HepG2 (cell line): Measurements from ENCODE around the gene ETV2. TPM values are rescaled to one million over a fixed set of nuclear protein-coding genes. Genes with fewer than 3 reads are reported as not detected.
A peak's percentile ranks its signal among the peaks of the same experiment; 100 is the strongest.

Experiments
- ATAD3A ChIP-seq: sonication (generic); formaldehyde crosslinking; IDR thresholded peaks from 2 replicates; pipeline ENCODE4 v1.4.0; 2020; ENCODE audit warnings: missing genetic modification reagents
- BRD4 ChIP-seq: sonication (generic); formaldehyde crosslinking; IDR thresholded peaks from 2 replicates; pipeline ENCODE4 v1.4.0; 2020; ENCODE audit warnings: missing genetic modification reagents
- DR1 ChIP-seq: sonication (generic); formaldehyde crosslinking; IDR thresholded peaks from 2 replicates; pipeline ENCODE4 v1.8.0; 2021; ENCODE audit warnings: mild to moderate bottlenecking, missing genetic modification reagents, inconsistent platforms
- HMG20B ChIP-seq: conservative IDR thresholded peaks from 2 replicates; pipeline ENCODE4 v1.6.1; 2016; ENCODE audit warnings: missing genetic modification reagents, missing compliant biosample characterization
- NAIF1 ChIP-seq: sonication (generic); formaldehyde crosslinking; IDR thresholded peaks from 2 replicates; pipeline ENCODE4 v1.5.0; 2020; ENCODE audit warnings: mild to moderate bottlenecking, missing genetic modification reagents, borderline replicate concordance
- SIX4 ChIP-seq: sonication (generic); formaldehyde crosslinking; IDR thresholded peaks from 2 replicates; pipeline ENCODE4 v1.4.0; 2020; ENCODE audit warnings: missing genetic modification reagents
- ZNF124 ChIP-seq: sonication (generic); formaldehyde crosslinking; IDR thresholded peaks from 2 replicates; pipeline ENCODE4 v1.4.0; 2020; ENCODE audit warnings: missing genetic modification reagents
- ZNF333 ChIP-seq: sonication (generic); formaldehyde crosslinking; IDR thresholded peaks from 2 replicates; pipeline ENCODE4 v1.4.0; 2020; ENCODE audit warnings: mild to moderate bottlenecking, missing genetic modification reagents, borderline replicate concordance
- ZNF879 ChIP-seq: sonication (generic); formaldehyde crosslinking; IDR thresholded peaks from 2 replicates; pipeline ENCODE4 v1.8.1; 2023; ENCODE audit warnings: missing genetic modification reagents
- polyA plus RNA-seq, 8 experiments: library from polyadenylated mRNA; depleted of rRNA in 3 of 8; stranded (reverse) in 7 of 8; unstranded in 1 of 8; fragments of >200 nt; fragmentation: Illumina TruSeq in 4 of 8; extraction: Trizol in 4 of 8; gene quantifications; 2 replicates each; pipeline versions ENCODE4 v1.2.1 to v1.2.3, GENCODE V29; 2011 to 2016; ENCODE audit warnings: low read depth in 4 of 8, missing spikeins in 1 of 8, mixed read lengths in 1 of 8; ENCODE audit not compliant: insufficient read depth in 1 of 8
- total RNA-seq, 5 experiments: library from RNA; depleted of rRNA; stranded (reverse); fragments of >200 nt; fragmentation: Illumina TruSeq; extraction: Trizol; gene quantifications; 2 replicates each; pipeline ENCODE4 v1.2.3, GENCODE V29; 2016; ENCODE audit warnings: low read depth in 1 of 5
- TF ChIP-seq, protein P1 (sequence below): sonication (generic); formaldehyde crosslinking; IDR thresholded peaks from 2 replicates; pipeline ENCODE4 v1.8.0; 2023; ENCODE audit warnings: mild to moderate bottlenecking, missing genetic modification reagents
- TF ChIP-seq, protein P2 (sequence below): IDR thresholded peaks from 2 replicates; pipeline ENCODE4 v1.6.1; 2016
- TF ChIP-seq, protein P3 (sequence below): sonication (generic); formaldehyde crosslinking; IDR thresholded peaks from 2 replicates; pipeline ENCODE4 v1.8.0; 2022; ENCODE audit warnings: mild to moderate bottlenecking, missing genetic modification reagents; ENCODE audit not compliant: insufficient replicate concordance
- TF ChIP-seq, protein P4 (sequence below): IDR thresholded peaks from 2 replicates; pipeline ENCODE4 v1.6.1; 2016; ENCODE audit warnings: low read depth
- TF ChIP-seq, protein P5 (sequence below), 2 experiments: fragments of 450-650 bp in 1 of 2; sonication (generic) in 1 of 2; formaldehyde crosslinking in 1 of 2; IDR thresholded peaks; 2 replicates each; pipeline versions ENCODE4 v1.6.1 to v1.8.0; 2016 to 2022; ENCODE audit warnings: antibody characterized with exemption in 1 of 2, mild to moderate bottlenecking in 1 of 2, missing genetic modification reagents in 1 of 2

ETV2 gene
- total and polyA plus RNA-seq, 2 of the 13 experiments (the other 11 are each of a cell fraction or from before 2014, with no cell fraction given): 0.07 to 0.20 TPM

DNA sequence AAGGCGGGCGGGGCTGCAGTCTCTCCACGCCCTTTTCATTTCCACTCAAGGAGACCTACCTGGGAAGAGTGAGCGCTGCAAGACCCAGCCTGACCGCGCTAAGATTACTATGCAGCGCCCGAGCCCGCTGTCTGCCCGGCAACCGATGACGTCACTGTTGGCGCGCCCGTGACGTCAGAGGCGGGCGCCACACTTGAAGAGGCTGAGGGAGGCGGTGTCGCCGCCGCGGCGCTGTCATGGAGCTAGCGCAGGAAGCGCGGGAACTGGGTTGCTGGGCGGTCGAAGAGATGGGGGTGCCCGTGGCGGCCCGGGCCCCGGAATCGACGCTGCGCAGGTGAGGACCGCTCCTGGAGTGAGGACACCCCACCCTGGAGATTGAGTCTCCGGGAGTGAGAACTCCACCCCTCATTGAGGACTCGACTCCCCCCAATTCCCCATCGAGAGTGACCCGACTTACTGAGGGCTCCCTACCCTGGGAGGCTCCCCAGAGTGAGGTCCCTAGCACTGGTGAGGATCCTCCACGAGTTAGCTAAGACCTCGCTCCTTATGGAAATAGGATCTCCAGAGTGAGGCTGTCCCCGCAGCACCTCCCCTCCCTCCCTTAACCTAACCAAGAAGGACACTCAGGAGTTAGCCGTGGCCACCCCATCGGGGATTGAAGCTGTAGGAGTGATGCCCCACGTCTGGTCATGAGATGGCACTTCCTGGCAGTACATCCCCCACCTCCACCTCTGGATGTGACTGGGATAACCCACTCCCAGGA, 28.8 kb upstream of the ETV2 start, which contains the start of gene HAUS5 (continued):
- TF ChIP-seq ZNF124 (CRISPR knock-in tag): peak; percentile 82; the same call in 1 of the 2 replicates
- TF ChIP-seq, protein P1, sequence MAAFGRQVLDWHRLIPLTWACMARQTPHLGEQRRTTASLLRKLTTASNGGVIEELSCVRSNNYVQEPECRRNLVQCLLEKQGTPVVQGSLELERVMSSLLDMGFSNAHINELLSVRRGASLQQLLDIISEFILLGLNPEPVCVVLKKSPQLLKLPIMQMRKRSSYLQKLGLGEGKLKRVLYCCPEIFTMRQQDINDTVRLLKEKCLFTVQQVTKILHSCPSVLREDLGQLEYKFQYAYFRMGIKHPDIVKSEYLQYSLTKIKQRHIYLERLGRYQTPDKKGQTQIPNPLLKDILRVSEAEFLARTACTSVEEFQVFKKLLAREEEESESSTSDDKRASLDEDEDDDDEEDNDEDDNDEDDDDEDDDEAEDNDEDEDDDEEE (CRISPR knock-in tag): peak; percentile 71; the same call in 1 of the 2 replicates
- TF ChIP-seq NAIF1 (CRISPR knock-in tag): no peak
- TF ChIP-seq ATAD3A (CRISPR knock-in tag): no peak
- TF ChIP-seq, protein P2, sequence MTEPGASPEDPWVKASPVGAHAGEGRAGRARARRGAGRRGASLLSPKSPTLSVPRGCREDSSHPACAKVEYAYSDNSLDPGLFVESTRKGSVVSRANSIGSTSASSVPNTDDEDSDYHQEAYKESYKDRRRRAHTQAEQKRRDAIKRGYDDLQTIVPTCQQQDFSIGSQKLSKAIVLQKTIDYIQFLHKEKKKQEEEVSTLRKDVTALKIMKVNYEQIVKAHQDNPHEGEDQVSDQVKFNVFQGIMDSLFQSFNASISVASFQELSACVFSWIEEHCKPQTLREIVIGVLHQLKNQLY (CRISPR knock-in tag): no peak
- peak; percentile 80; the same call in 1 of the 2 replicates for TF ChIP-seq BRD4 (CRISPR knock-in tag)
- no peak; the same call in 1 of the 2 replicates for TF ChIP-seq SIX4 (CRISPR knock-in tag)
- TF ChIP-seq, protein P3, sequence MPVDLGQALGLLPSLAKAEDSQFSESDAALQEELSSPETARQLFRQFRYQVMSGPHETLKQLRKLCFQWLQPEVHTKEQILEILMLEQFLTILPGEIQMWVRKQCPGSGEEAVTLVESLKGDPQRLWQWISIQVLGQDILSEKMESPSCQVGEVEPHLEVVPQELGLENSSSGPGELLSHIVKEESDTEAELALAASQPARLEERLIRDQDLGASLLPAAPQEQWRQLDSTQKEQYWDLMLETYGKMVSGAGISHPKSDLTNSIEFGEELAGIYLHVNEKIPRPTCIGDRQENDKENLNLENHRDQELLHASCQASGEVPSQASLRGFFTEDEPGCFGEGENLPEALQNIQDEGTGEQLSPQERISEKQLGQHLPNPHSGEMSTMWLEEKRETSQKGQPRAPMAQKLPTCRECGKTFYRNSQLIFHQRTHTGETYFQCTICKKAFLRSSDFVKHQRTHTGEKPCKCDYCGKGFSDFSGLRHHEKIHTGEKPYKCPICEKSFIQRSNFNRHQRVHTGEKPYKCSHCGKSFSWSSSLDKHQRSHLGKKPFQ (CRISPR knock-in tag): no peak
- TF ChIP-seq DR1 (CRISPR knock-in tag): 0 out of 2 replicates have a peak, but pooled peaks have one; percentile 32
- no peak for TF ChIP-seq HMG20B
- TF ChIP-seq, protein P4, sequence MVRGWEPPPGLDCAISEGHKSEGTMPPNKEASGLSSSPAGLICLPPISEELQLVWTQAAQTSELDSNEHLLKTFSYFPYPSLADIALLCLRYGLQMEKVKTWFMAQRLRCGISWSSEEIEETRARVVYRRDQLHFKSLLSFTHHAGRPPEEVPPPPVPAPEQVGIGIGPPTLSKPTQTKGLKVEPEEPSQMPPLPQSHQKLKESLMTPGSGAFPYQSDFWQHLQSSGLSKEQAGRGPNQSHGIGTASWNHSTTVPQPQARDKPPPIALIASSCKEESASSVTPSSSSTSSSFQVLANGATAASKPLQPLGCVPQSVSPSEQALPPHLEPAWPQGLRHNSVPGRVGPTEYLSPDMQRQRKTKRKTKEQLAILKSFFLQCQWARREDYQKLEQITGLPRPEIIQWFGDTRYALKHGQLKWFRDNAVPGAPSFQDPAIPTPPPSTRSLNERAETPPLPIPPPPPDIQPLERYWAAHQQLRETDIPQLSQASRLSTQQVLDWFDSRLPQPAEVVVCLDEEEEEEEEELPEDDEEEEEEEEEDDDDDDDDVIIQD: no peak
- no peak; the same call in 1 of the 2 replicates for TF ChIP-seq ZNF333 (CRISPR knock-in tag)
- TF ChIP-seq, protein P5, sequence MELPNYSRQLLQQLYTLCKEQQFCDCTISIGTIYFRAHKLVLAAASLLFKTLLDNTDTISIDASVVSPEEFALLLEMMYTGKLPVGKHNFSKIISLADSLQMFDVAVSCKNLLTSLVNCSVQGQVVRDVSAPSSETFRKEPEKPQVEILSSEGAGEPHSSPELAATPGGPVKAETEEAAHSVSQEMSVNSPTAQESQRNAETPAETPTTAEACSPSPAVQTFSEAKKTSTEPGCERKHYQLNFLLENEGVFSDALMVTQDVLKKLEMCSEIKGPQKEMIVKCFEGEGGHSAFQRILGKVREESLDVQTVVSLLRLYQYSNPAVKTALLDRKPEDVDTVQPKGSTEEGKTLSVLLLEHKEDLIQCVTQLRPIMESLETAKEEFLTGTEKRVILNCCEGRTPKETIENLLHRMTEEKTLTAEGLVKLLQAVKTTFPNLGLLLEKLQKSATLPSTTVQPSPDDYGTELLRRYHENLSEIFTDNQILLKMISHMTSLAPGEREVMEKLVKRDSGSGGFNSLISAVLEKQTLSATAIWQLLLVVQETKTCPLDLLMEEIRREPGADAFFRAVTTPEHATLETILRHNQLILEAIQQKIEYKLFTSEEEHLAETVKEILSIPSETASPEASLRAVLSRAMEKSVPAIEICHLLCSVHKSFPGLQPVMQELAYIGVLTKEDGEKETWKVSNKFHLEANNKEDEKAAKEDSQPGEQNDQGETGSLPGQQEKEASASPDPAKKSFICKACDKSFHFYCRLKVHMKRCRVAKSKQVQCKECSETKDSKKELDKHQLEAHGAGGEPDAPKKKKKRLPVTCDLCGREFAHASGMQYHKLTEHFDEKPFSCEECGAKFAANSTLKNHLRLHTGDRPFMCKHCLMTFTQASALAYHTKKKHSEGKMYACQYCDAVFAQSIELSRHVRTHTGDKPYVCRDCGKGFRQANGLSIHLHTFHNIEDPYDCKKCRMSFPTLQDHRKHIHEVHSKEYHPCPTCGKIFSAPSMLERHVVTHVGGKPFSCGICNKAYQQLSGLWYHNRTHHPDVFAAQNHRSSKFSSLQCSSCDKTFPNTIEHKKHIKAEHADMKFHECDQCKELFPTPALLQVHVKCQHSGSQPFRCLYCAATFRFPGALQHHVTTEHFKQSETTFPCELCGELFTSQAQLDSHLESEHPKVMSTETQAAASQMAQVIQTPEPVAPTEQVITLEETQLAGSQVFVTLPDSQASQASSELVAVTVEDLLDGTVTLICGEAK (IDR thresholded peaks at IDR 0.05): no peak
- TF ChIP-seq, protein P5 (CRISPR knock-in tag; IDR thresholded peaks at IDR 0.05): no peak
- no peak for TF ChIP-seq ZNF879
